Measurements from ENCODE around the gene FBXO10. TPM values are rescaled to one million over a fixed set of nuclear protein-coding genes. Genes with fewer than 3 reads are reported as not detected.

FBXO10 gene
- total RNA-seq, 1 donor from 2014 or later, result 8.0 TPM

DNA sequence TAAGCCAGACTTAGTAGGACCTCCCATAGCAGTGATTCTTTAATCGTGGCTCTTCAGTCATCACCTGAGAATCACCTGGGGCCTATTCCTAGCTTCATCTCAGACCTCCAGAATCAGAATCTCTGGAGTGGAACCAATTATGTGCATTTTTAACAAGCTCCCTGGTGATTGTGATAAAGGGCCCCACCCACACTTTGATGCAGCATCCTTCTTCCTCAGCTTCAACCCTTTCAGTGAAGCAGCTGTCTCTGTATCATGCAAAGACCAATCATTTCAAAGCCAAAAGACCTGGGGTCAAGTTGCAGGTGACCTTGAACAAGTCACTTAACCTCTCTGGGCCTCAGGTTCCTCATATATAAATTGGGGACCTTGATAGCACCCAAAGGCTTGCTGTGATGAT, 17.1 kb downstream of the FBXO10 start:
- TF ChIP-seq, protein P1, sequence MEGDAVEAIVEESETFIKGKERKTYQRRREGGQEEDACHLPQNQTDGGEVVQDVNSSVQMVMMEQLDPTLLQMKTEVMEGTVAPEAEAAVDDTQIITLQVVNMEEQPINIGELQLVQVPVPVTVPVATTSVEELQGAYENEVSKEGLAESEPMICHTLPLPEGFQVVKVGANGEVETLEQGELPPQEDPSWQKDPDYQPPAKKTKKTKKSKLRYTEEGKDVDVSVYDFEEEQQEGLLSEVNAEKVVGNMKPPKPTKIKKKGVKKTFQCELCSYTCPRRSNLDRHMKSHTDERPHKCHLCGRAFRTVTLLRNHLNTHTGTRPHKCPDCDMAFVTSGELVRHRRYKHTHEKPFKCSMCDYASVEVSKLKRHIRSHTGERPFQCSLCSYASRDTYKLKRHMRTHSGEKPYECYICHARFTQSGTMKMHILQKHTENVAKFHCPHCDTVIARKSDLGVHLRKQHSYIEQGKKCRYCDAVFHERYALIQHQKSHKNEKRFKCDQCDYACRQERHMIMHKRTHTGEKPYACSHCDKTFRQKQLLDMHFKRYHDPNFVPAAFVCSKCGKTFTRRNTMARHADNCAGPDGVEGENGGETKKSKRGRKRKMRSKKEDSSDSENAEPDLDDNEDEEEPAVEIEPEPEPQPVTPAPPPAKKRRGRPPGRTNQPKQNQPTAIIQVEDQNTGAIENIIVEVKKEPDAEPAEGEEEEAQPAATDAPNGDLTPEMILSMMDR (IDR thresholded peaks at IDR 0.05), result no peak
- ATAC-seq, result no peak
- intact Hi-C loops (cut with DNase I), result no loop called here

DNA sequence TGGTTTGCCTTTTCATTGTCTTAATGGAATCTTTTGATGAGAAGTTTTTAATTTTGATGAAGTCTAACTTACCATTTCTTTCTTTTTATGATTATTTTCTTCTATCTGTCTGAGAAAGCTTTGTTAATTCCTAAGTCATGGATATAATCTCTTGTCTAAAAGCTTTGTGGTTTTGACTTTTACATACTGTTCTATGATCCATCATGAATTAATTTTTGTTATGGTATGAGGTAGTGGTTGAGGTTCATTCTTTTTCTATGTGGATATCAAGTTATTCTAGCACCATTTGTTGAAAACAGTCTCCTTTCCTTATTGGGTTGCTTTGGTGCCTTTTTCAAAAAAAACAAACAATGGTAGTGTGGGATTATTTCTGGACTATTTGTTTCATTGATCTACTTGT, 20.4 kb downstream of the FBXO10 start:
- Histone ChIP-seq H3K4me3 (no peak overlapping the region), H3K36me3 (no peaks in the 10 kb centered on the region), H3K27ac (no peak overlapping the region), H3K4me1 (no peaks in the 10 kb centered on the region), H3K27me3 (no peaks in the 10 kb centered on the region), H3K9me3 (no peaks in the 10 kb centered on the region)
- ATAC-seq (no peak), DNase-seq (no peak)
- TF ChIP-seq, protein P1 (IDR thresholded peaks at IDR 0.05), result no peak
- intact Hi-C loops (cut with DNase I), result no loop called here

More for the DNA sequence above, 17.1 kb downstream of the FBXO10 start:
- Histone ChIP-seq H3K9me3 (no peaks in the 10 kb centered on the region), H3K27ac (no peak overlapping the region), H3K36me3 (no peaks in the 10 kb centered on the region), H3K4me3 (no peak overlapping the region), H3K27me3 (no peaks in the 10 kb centered on the region), H3K4me1 (no peaks in the 10 kb centered on the region)
- DNase-seq, result no peak

DNA sequence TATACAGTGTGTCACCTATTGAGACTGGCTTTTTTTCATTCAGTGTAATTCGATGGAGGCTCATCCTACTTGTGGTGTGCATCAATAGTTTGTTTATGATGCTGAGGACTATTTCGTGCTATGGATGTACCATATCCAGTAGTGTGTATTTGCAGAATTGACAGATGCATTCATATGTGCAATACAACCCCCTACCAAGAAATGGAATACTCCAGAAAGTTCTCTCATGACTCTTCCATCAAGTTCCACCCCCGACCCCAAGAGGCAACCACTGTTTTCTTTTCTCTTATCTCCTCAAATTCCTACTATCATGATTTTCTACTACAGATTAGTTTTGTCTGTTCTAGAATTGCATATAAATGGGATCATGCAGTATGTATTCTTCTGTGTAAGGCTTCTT, 21.9 kb downstream of the FBXO10 start:
- Histone ChIP-seq H3K27ac (no peak overlapping the region), H3K4me3 (no peak overlapping the region), H3K27me3 (no peaks in the 10 kb centered on the region), H3K36me3 (no peaks in the 10 kb centered on the region), H3K9me3 (no peaks in the 10 kb centered on the region), H3K4me1 (no peaks in the 10 kb centered on the region)
- no peak for ATAC-seq
- TF ChIP-seq, protein P1 (IDR thresholded peaks at IDR 0.05), result no peak
- intact Hi-C loops (cut with DNase I), result no loop called here
- no peak for DNase-seq

DNA sequence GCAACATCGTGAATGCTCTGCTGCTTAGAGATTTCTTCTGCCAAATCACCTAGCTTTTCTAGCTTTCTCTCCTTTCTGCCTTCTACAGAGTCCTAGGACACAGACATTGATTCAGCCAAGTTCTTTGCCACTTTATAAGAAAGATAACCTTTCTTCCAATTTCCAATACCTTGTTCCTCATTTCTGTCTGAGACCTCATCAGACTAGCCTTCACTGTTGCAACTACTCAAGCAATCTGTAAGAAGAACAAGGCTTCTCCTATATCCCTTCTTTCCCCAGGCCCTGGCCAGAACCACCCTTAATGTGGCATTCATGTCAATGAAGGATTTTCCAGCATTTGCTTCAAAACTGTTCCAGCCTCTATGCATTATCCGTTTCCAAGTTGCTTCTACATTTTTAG, 24.3 kb downstream of the FBXO10 start:
- Histone ChIP-seq H3K36me3 (no peaks in the 10 kb centered on the region), H3K27me3 (no peaks in the 10 kb centered on the region), H3K27ac (no peak overlapping the region), H3K4me3 (no peak overlapping the region), H3K4me1 (no peaks in the 10 kb centered on the region), H3K9me3 (no peaks in the 10 kb centered on the region)
- TF ChIP-seq, protein P1 (IDR thresholded peaks at IDR 0.05), result no peak
- intact Hi-C loops (cut with DNase I), result no loop called here
- ATAC-seq (peak; percentile 83), DNase-seq (no peak)

DNA sequence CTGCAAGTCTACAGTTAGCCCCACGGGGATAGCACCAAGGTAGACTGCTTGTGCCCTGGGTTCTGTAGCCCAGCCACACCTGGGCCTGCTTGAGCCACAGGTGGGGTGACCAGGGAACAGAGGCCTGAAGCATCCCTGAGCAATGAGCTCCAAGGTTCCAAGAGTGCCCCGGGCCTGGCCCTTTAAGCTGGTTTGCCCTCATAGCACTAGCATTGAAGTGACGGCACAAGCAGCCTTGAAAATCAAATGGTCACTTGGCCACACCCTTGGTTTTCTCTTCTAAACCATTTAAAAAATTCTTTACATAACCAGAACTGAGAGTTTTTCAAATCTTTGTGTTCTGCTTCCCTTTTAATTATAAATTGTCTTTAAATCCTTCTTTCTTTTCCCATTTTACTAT, 24.7 kb downstream of the FBXO10 start:
- ATAC-seq, result peak; percentile 37
- intact Hi-C loops (cut with DNase I), result no loop called here
- no peaks in the 10 kb centered on the region for H3K36me3 ChIP-seq
- H3K4me3 ChIP-seq, result no peak overlapping the region
- no peaks in the 10 kb centered on the region for H3K9me3 ChIP-seq
- no peaks in the 10 kb centered on the region for H3K27me3 ChIP-seq
- no peaks in the 10 kb centered on the region for H3K4me1 ChIP-seq
- TF ChIP-seq, protein P1 (IDR thresholded peaks at IDR 0.05), result no peak
- no peak overlapping the region for H3K27ac ChIP-seq
- DNase-seq, result no peak

DNA sequence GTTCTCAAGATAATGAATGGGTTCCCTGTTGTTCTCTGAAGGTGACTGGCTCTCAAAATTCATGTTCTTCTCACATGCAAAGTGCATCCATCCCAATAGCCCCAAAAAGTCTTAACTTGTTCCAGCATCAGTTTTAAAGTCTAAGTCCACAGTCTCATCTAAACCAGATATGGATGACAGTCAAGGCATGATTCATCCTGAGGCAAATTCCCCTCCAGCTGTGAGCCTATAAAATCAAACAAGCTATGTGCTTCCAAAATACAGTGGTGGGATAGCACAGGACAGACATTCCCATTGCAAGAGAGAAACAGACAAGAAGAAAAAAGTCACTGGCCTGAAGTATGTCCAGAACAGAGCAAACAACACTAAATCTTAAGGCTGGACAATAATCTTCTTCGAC, 25.4 kb downstream of the FBXO10 start:
- Histone ChIP-seq H3K4me3 (no peak overlapping the region), H3K4me1 (no peaks in the 10 kb centered on the region), H3K27ac (no peak overlapping the region), H3K36me3 (no peaks in the 10 kb centered on the region), H3K27me3 (no peaks in the 10 kb centered on the region), H3K9me3 (no peaks in the 10 kb centered on the region)
- intact Hi-C loops (cut with DNase I), result no loop called here
- DNase-seq (no peak), ATAC-seq (no peak)
- TF ChIP-seq, protein P1 (IDR thresholded peaks at IDR 0.05), result no peak
